ENCODE data around the gene ADAM12. TPM values are rescaled to one million over a fixed set of nuclear protein-coding genes. Genes with fewer than 3 reads are reported as not detected.

Gene ADAM12
- polyA plus RNA-seq, 3 donors, result 0.05 TPM; not detected in 2

DNA sequence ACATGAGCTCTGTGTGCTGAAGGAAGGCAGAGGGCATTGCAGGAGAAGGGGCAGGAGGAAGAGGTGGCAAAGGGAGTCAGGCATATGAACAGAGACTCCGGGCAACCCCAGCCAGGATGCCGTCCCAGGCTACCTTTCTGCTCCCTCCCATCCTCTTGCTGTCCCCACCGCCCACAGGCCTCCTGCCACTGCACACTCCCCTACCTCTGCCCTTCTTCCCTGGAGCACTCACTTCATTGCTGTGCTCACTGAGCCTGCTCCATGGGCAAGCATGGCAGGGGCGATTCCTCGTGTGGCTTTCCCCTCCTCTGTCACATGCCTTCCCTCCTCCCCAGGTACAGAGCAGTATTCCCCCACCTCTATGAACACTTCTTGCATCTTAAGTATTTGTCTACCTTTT, 398.5 kb downstream of the ADAM12 start:
- WGBS (ENCODE audit: insufficient coverage), result 98% methylated on average over 3 of the region's 5 CpGs
- H3K4me3 Mint-ChIP-seq, result no peak overlapping the region
- Histone ChIP-seq H3K36me3 (replicated peaks in 1 of 2; ENCODE audit: control insufficient read depth in 1 of 2, insufficient read depth in 2 of 2, low read length in 2 of 2) (no peaks in the 10 kb centered on the region), H3K27me3 (ENCODE audit: control insufficient read depth in 2 of 2, insufficient read depth in 2 of 2, low read length in 2 of 2) (no peaks in the 10 kb centered on the region), H3K27ac (ENCODE audit: low read depth in 1 of 2, low read length in 2 of 2) (no peak overlapping the region), H2AFZ (ENCODE audit: insufficient read depth, low read depth, low read length, poor library complexity, severe bottlenecking) (no peak overlapping the region), H3K4me3 (replicated peaks in 1 of 3; ENCODE audit: low read depth in 2 of 3, low read length in 3 of 3) (no peak overlapping the region), H3K9me3 (replicated peaks in 1 of 2; ENCODE audit: control insufficient read depth in 1 of 2, insufficient read depth in 1 of 2, low read length in 2 of 2) (peaks cover 0 to 8% of the 10 kb centered on the region in 2 donors), H3K4me2 (replicated peaks; ENCODE audit: extremely low read depth, low read length, poor library complexity, severe bottlenecking) (no peak overlapping the region), H3K9ac (ENCODE audit: insufficient read depth, low read length, poor library complexity, severe bottlenecking) (no peak overlapping the region), H4K20me1 (ENCODE audit: insufficient read depth, low read length) (no peaks in the 10 kb centered on the region), H3K4me1 (ENCODE audit: control insufficient read depth in 1 of 2, insufficient read depth in 2 of 2, low read length in 2 of 2) (peaks cover 0 to 2% of the 10 kb centered on the region in 2 donors), H3K79me2 (ENCODE audit: insufficient read depth, low read length) (no peaks in the 10 kb centered on the region)
- TF ChIP-seq, protein P1, sequence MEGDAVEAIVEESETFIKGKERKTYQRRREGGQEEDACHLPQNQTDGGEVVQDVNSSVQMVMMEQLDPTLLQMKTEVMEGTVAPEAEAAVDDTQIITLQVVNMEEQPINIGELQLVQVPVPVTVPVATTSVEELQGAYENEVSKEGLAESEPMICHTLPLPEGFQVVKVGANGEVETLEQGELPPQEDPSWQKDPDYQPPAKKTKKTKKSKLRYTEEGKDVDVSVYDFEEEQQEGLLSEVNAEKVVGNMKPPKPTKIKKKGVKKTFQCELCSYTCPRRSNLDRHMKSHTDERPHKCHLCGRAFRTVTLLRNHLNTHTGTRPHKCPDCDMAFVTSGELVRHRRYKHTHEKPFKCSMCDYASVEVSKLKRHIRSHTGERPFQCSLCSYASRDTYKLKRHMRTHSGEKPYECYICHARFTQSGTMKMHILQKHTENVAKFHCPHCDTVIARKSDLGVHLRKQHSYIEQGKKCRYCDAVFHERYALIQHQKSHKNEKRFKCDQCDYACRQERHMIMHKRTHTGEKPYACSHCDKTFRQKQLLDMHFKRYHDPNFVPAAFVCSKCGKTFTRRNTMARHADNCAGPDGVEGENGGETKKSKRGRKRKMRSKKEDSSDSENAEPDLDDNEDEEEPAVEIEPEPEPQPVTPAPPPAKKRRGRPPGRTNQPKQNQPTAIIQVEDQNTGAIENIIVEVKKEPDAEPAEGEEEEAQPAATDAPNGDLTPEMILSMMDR (IDR thresholded peaks at IDR 0.05), result no peak
- H3K27ac Mint-ChIP-seq, result no peak overlapping the region
- DNase-seq, result no peak
- H3K27me3 Mint-ChIP-seq (ENCODE audit: low read depth in 3 of 3), result no peaks in the 10 kb centered on the region
- H3K9me3 Mint-ChIP-seq, result peaks cover 0 to 4% (median 2%) of the 10 kb centered on the region in 7 donors
- intact Hi-C loops (cut with micrococcal nuclease), result loop anchor here (10.0 kb wide), 2 partner anchors 105 to 1865 kb away; no protein-coding TSS in a partner anchor
- H3K4me1 Mint-ChIP-seq, result peaks cover under 1% of the 10 kb centered on the region
- H3K36me3 Mint-ChIP-seq, result no peaks in the 10 kb centered on the region

DNA sequence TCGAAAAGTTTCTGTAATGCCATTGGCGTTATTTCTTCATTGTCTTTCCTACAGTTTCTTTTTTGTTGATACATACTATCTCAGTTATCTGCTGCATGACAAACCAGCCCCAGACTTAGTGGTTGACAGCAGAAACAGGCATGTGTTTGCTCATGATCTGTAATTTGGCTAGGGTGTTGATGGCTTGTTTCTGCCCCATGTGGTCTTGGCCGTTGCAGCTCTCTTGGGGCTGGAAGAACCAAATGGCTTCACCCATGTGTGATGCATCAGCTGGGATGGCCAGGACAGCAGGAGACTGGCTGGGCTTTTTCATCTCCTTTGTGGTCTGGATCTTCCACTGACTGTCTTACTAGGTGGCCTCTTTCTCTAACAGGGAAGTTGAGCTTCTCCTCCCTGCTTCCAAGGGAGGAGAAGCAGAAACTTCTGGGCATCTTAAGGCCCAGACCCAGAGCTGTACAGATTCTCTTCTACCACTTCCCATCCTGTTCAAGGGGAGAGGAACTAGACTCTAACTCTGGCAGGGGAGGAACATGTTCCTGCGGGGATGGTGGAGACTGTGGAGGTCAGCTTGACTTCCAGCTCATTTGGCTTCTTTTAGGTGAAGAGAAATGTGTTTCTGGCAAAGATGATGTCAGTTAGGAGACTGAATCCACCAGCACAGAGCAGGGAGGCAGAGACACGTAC, 402.6 kb downstream of the ADAM12 start:
- H3K9me3 Mint-ChIP-seq, result peaks cover 0 to 4% (median 0%) of the 10 kb centered on the region in 7 donors
- Histone ChIP-seq H3K4me3 (replicated peaks in 1 of 3; ENCODE audit: low read depth in 2 of 3, low read length in 3 of 3) (no peak overlapping the region), H3K79me2 (ENCODE audit: insufficient read depth, low read length) (no peaks in the 10 kb centered on the region), H3K4me2 (replicated peaks; ENCODE audit: extremely low read depth, low read length, poor library complexity, severe bottlenecking) (no peak overlapping the region), H2AFZ (ENCODE audit: insufficient read depth, low read depth, low read length, poor library complexity, severe bottlenecking) (no peak overlapping the region), H3K9ac (ENCODE audit: insufficient read depth, low read length, poor library complexity, severe bottlenecking) (no peak overlapping the region), H3K9me3 (replicated peaks in 1 of 2; ENCODE audit: control insufficient read depth in 1 of 2, insufficient read depth in 1 of 2, low read length in 2 of 2) (peaks cover 0 to 3% of the 10 kb centered on the region in 2 donors), H3K36me3 (replicated peaks in 1 of 2; ENCODE audit: control insufficient read depth in 1 of 2, insufficient read depth in 2 of 2, low read length in 2 of 2) (no peaks in the 10 kb centered on the region), H4K20me1 (ENCODE audit: insufficient read depth, low read length) (no peaks in the 10 kb centered on the region), H3K27ac (ENCODE audit: low read depth in 1 of 2, low read length in 2 of 2) (no peak overlapping the region), H3K4me1 (ENCODE audit: control insufficient read depth in 1 of 2, insufficient read depth in 2 of 2, low read length in 2 of 2) (peaks cover 0 to 3% of the 10 kb centered on the region in 2 donors), H3K27me3 (ENCODE audit: control insufficient read depth in 2 of 2, insufficient read depth in 2 of 2, low read length in 2 of 2) (no peaks in the 10 kb centered on the region)
- intact Hi-C loops (cut with micrococcal nuclease), result loop anchor here (10.0 kb wide), 2 partner anchors 109 to 1869 kb away; no protein-coding TSS in a partner anchor
- peaks cover 3% of the 10 kb centered on the region for H3K4me1 Mint-ChIP-seq
- TF ChIP-seq, protein P1 (IDR thresholded peaks at IDR 0.05), result no peak
- WGBS (ENCODE audit: insufficient coverage), result 87% methylated on average over 3 of the region's 5 CpGs
- no peaks in the 10 kb centered on the region for H3K27me3 Mint-ChIP-seq (ENCODE audit: low read depth in 3 of 3)
- no peak for DNase-seq
- H3K4me3 Mint-ChIP-seq, result no peak overlapping the region
- H3K27ac Mint-ChIP-seq, result peak overlapping the region in 1 of 7 donors; percentile 59
- no peaks in the 10 kb centered on the region for H3K36me3 Mint-ChIP-seq
